Panc1 (cell line): Measurements from ENCODE around the gene TSHZ2.

Experiments
- CTCF ChIP-seq: fragments of 450-650 bp; IDR thresholded peaks from 2 replicates; pipeline ENCODE4 v1.5.1; 2017; ENCODE audit warnings: mild to moderate bottlenecking
- POLR2AphosphoS5 ChIP-seq: IDR thresholded peaks from 2 replicates; pipeline ENCODE4 v1.6.1; 2012; ENCODE audit warnings: mild to moderate bottlenecking, low read depth, low read length, moderate library complexity
- REST ChIP-seq, 2 experiments: IDR thresholded peaks; 2 replicates each; pipeline ENCODE4 v1.6.1; 2011 to 2012; ENCODE audit warnings: low read depth in 2 of 2, control low read depth in 1 of 2, low read length in 1 of 2, mild to moderate bottlenecking in 1 of 2, moderate library complexity in 1 of 2; ENCODE audit not compliant: insufficient read depth in 1 of 2
- SIN3A ChIP-seq: IDR thresholded peaks from 2 replicates; pipeline ENCODE4 v1.6.1; 2012; ENCODE audit warnings: low read depth, mild to moderate bottlenecking, low read length, moderate library complexity, borderline replicate concordance; ENCODE audit not compliant: insufficient read depth

DNA sequence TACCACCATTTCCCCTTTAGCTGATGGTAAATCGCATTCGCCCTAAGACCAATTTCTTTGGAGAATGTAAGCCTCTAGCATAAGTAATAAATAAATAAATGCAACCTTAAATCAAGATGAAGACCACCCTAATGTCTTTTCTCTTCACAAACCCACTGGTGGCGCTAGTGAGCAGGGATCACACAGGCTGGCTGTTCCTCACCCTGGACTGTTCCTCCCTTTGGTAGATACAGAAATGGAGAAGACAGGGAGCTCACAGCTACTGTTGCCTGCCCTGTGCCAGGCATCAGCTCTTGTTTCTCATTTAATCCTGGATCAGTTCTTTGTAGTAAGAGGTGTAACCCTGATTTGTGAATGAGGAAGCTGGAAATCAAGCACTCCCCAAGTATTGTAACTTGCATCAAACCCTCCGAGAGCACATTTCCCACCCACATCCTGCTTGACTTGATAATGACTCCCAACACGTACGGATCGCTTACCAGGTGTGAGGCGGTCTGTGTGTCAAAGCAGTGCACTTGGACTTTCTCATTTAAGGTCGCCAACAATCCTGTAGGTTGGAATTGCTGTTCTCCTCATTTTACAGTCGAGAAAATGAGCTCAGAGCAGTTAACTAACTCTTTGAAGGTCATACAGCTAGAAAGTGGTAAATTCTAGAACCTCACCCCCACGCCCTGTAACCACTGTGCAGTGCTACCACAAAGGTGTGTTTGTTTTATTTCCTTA lies 236.1 kb downstream of the TSHZ2 start:
- peak; percentile 34; the same call in 1 of the 2 replicates for TF ChIP-seq CTCF
- no peak for TF ChIP-seq POLR2AphosphoS5
- TF ChIP-seq SIN3A = no peak
- no peak for TF ChIP-seq REST (IDR thresholded peaks at IDR 0.05; ENCODE audit: insufficient read depth in 1 of 2, low read depth in 2 of 2, low read length in 1 of 2)
